Prostate gland (tissue), 2 donors: Measurements from ENCODE around the gene PTPRG.

Source experiments
- POLR2A ChIP-seq: fragments of 450-650 bp; IDR thresholded peaks from one replicate; pipeline ENCODE4 v1.6.1; 2016; ENCODE audit warnings: antibody characterized with exemption, mild to moderate bottlenecking
- TF ChIP-seq, protein P1 (sequence below), 4 experiments: fragments of 200-600 bp in 2 of 4; fragments of 450-650 bp in 2 of 4; sonication (generic) in 2 of 4; IDR thresholded peaks; 1 replicate in 3 of 4; 2 replicates in 1 of 4; pipeline ENCODE4 v1.5.1; 2016 to 2019; ENCODE audit warnings: antibody characterized with exemption in 4 of 4, mild to moderate bottlenecking in 2 of 4, moderate library complexity in 2 of 4

DNA sequence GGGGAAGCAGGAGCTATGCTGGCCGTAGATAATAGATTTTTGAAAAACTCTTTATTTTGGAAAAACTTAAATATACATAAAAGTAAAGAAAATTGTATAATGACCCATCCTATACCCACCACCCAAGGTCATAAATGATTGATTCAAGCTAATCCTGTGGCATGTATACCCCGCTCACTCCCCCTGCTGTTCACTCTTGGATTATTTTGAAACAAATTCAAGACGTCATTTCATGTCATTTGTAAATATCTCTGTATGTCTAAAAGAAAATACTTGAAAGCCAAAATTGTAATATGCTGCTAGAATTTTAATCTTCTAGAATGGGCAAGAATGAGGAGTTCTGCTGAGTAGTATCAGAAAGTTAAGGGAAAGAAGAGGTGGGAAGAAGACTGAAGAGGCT lies 570.2 kb downstream of the PTPRG start:
- TF ChIP-seq, protein P1, sequence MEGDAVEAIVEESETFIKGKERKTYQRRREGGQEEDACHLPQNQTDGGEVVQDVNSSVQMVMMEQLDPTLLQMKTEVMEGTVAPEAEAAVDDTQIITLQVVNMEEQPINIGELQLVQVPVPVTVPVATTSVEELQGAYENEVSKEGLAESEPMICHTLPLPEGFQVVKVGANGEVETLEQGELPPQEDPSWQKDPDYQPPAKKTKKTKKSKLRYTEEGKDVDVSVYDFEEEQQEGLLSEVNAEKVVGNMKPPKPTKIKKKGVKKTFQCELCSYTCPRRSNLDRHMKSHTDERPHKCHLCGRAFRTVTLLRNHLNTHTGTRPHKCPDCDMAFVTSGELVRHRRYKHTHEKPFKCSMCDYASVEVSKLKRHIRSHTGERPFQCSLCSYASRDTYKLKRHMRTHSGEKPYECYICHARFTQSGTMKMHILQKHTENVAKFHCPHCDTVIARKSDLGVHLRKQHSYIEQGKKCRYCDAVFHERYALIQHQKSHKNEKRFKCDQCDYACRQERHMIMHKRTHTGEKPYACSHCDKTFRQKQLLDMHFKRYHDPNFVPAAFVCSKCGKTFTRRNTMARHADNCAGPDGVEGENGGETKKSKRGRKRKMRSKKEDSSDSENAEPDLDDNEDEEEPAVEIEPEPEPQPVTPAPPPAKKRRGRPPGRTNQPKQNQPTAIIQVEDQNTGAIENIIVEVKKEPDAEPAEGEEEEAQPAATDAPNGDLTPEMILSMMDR (IDR thresholded peaks at IDR 0.05) = peak in 2 of 4 experiments; percentile 18 to 26
- TF ChIP-seq POLR2A = no peak
